NCI-H187 treated with DMSO at 0.1 percent for 48 hours (cell line): ENCODE measurements around the gene THBS2.
"Not testable (repeated sequence)": the region's sequence is repeated elsewhere in the genome, so short reads cannot be mapped to it uniquely, and the experiment has no call there.

Experiments
- DNase-seq: peaks from one replicate; lab custom pipeline; 2025; lab: John Stamatoyannopoulos, UW

THBS2 gene

GRCh38 chr6:169271877-169272216, 18.2 kb upstream of the THBS2 start:
- no peak for DNase-seq

GRCh38 chr6:169271158-169271876, 17.7 kb upstream of the THBS2 start:
- no peak for DNase-seq

- DNase-seq: not testable (repeated sequence)
These were observed 16.4 kb upstream of the THBS2 start for GRCh38 chr6:169270077-169270380.

GRCh38 chr6:169269180-169270076, 15.8 kb upstream of the THBS2 start:
- no peak for DNase-seq

GRCh38 chr6:169268276-169268675, 14.6 kb upstream of the THBS2 start:
- DNase-seq: no peak

GRCh38 chr6:169266746-169267591, 13.3 kb upstream of the THBS2 start:
- no peak for DNase-seq

- DNase-seq: no peak
These were observed 12.6 kb upstream of the THBS2 start for GRCh38 chr6:169266261-169266660.

GRCh38 chr6:169265486-169266131, 12.0 kb upstream of the THBS2 start:
- no peak for DNase-seq

- no peak for DNase-seq
These were observed 10.4 kb upstream of the THBS2 start for GRCh38 chr6:169263836-169264608.

GRCh38 chr6:169263374-169263773, 9.7 kb upstream of the THBS2 start:
- DNase-seq: no peak

GRCh38 chr6:169262602-169263001, 9.0 kb upstream of the THBS2 start:
- not testable (repeated sequence) for DNase-seq

- no peak for DNase-seq
These were observed 2.9 kb upstream of the THBS2 start for GRCh38 chr6:169256518-169256917.

GRCh38 chr6:169256061-169256460, 2.4 kb upstream of the THBS2 start:
- DNase-seq: no peak

- DNase-seq: no peak
These were observed 2.0 kb upstream of the THBS2 start for GRCh38 chr6:169255643-169256042.

- DNase-seq: no peak
These were observed 1.0 kb upstream of the THBS2 start for GRCh38 chr6:169254456-169255316.

- no peak for DNase-seq
These were observed 999 bp downstream of the THBS2 start for GRCh38 chr6:169252505-169253189.

- DNase-seq: no peak
These were observed 1.7 kb downstream of the THBS2 start for GRCh38 chr6:169251822-169252504.

GRCh38 chr6:169251371-169251802, 2.3 kb downstream of the THBS2 start:
- no peak for DNase-seq

GRCh38 chr6:169250660-169251059, 3.0 kb downstream of the THBS2 start:
- DNase-seq: no peak
